ENCODE measurements around the gene PMAIP1. TPM values are rescaled to one million over a fixed set of nuclear protein-coding genes. Genes with fewer than 3 reads are reported as not detected.

The PMAIP1 gene
- total RNA-seq, 1 donor from 2014 or later: 12.6 TPM

- Mint-ChIP-seq H3K4me1 (ENCODE audit: low read depth, unreplicated experiment) (peaks cover 6% of the 10 kb centered on the region), H3K4me3 (ENCODE audit: unreplicated experiment) (no peak overlapping the region), H3K9me3 (ENCODE audit: unreplicated experiment) (peaks cover 2% of the 10 kb centered on the region), H3K27ac (ENCODE audit: unreplicated experiment) (no peak overlapping the region), H3K36me3 (ENCODE audit: unreplicated experiment) (no peaks in the 10 kb centered on the region), H3K27me3 (ENCODE audit: unreplicated experiment) (peaks cover 6% of the 10 kb centered on the region)
- no peak for TF ChIP-seq CTCF (IDR thresholded peaks at IDR 0.05; ENCODE audit: partially characterized antibody, unreplicated experiment)
- DNase-seq: no peak
Measured at GRCh38 chr18:59898093-59898492, 1.7 kb upstream of the PMAIP1 start.

GRCh38 chr18:59898609-59899297, 1.0 kb upstream of the PMAIP1 start:
- peaks cover 6% of the 10 kb centered on the region for H3K4me1 Mint-ChIP-seq (ENCODE audit: low read depth, unreplicated experiment)

GRCh38 chr18:59900222-59901128, 679 bp downstream of the PMAIP1 start:
- no peak for TF ChIP-seq CTCF (IDR thresholded peaks at IDR 0.05; ENCODE audit: partially characterized antibody, unreplicated experiment)
- peak; percentile 65 for DNase-seq
- H3K4me1 Mint-ChIP-seq (ENCODE audit: low read depth, unreplicated experiment): peaks cover 6% of the 10 kb centered on the region
- peaks cover 6% of the 10 kb centered on the region for H3K27me3 Mint-ChIP-seq (ENCODE audit: unreplicated experiment)
- peak overlapping the region; percentile 82 for H3K27ac Mint-ChIP-seq (ENCODE audit: unreplicated experiment)
- H3K9me3 Mint-ChIP-seq (ENCODE audit: unreplicated experiment): peaks cover 2% of the 10 kb centered on the region
- peak overlapping the region; percentile 90 for H3K4me3 Mint-ChIP-seq (ENCODE audit: unreplicated experiment)
- H3K36me3 Mint-ChIP-seq (ENCODE audit: unreplicated experiment): no peaks in the 10 kb centered on the region

More at GRCh38 chr18:59898609-59899297, 1.0 kb upstream of the PMAIP1 start:
- DNase-seq: no peak
- H3K4me3 Mint-ChIP-seq (ENCODE audit: unreplicated experiment): peak overlapping the region; percentile 88
- H3K27ac Mint-ChIP-seq (ENCODE audit: unreplicated experiment): peak overlapping the region; percentile 66
- no peak for TF ChIP-seq CTCF (IDR thresholded peaks at IDR 0.05; ENCODE audit: partially characterized antibody, unreplicated experiment)
- H3K9me3 Mint-ChIP-seq (ENCODE audit: unreplicated experiment): peaks cover 2% of the 10 kb centered on the region
- H3K36me3 Mint-ChIP-seq (ENCODE audit: unreplicated experiment): no peaks in the 10 kb centered on the region
- H3K27me3 Mint-ChIP-seq (ENCODE audit: unreplicated experiment): peaks cover 6% of the 10 kb centered on the region

GRCh38 chr18:59902131-59902992, 2.6 kb downstream of the PMAIP1 start:
- DNase-seq: no peak
- Mint-ChIP-seq H3K27me3 (ENCODE audit: unreplicated experiment) (peaks cover 6% of the 10 kb centered on the region), H3K9me3 (ENCODE audit: unreplicated experiment) (peaks cover 2% of the 10 kb centered on the region), H3K4me3 (ENCODE audit: unreplicated experiment) (peak overlapping the region; percentile 71), H3K36me3 (ENCODE audit: unreplicated experiment) (no peaks in the 10 kb centered on the region), H3K4me1 (ENCODE audit: low read depth, unreplicated experiment) (peaks cover 6% of the 10 kb centered on the region), H3K27ac (ENCODE audit: unreplicated experiment) (no peak overlapping the region)
- TF ChIP-seq CTCF (IDR thresholded peaks at IDR 0.05; ENCODE audit: partially characterized antibody, unreplicated experiment): no peak
